ENCODE data around the gene ZNF256.

Gene ZNF256

DNA sequence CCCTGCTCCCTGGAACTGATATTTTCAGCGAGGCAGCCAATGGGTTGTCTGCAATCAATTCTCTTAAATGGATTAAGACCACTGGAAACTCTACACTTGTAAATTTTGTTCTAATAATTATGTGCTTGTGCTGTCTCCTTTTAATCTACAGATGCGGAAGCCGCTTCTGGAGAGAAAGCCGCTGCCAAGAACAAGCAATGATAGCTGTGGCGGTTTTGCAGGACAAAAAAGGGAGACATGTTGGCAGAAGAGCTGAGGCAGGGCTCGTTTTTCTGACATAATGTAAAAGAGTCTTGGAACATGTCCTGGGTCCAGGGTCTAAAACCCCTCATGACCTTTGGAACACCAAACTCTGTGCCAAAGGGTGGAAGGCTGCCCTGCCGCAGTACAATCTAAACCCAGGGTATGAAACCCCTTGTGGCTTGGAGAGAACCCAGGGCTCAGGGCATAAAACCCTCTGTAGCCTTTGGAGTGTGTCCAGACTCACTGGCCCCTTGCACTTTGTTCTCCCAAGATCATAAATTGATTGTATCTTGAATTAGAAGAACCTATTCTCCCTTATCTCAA lies 43.8 kb downstream of the ZNF256 start:
- Histone ChIP-seq H3K4me2 (ENCODE audit: insufficient read depth, low read length, poor library complexity, severe bottlenecking) (no peak overlapping the region), H3K4me3 (ENCODE audit: low read length in 2 of 2) (no peak overlapping the region), H3K27me3 (ENCODE audit: control insufficient read depth in 3 of 3, insufficient read depth in 3 of 3, low read depth in 1 of 3, low read length in 3 of 3) (no peaks in the 10 kb centered on the region), H3K9me3 (replicated peaks in 1 of 2; ENCODE audit: control insufficient read depth in 2 of 2, insufficient read depth in 1 of 2, low read depth in 1 of 2, low read length in 2 of 2) (peaks cover 0 to 19% of the 10 kb centered on the region in 2 donors), H3K36me3 (replicated peaks in 1 of 2; ENCODE audit: control insufficient read depth in 2 of 2, insufficient read depth in 2 of 2, low read length in 2 of 2) (peaks cover 11 to 47% of the 10 kb centered on the region in 2 donors), H3K9ac (ENCODE audit: low read depth, low read length, poor library complexity) (no peak overlapping the region), H3K4ac (ENCODE audit: low read length) (no peak overlapping the region), H4K8ac (ENCODE audit: low read depth, low read length) (no peak overlapping the region), H3K18ac (ENCODE audit: low read length) (no peak overlapping the region), H2BK5ac (ENCODE audit: low read length) (no peak overlapping the region), H3K23ac (ENCODE audit: low read depth, low read length, poor library complexity) (no peak overlapping the region), H2BK12ac (ENCODE audit: low read length) (no peak overlapping the region), H3K79me1 (ENCODE audit: low read depth, low read length) (no peaks in the 10 kb centered on the region), H3K14ac (ENCODE audit: low read length) (no peak overlapping the region), H2BK120ac (ENCODE audit: low read depth, low read length) (no peak overlapping the region), H4K91ac (ENCODE audit: low read depth, low read length, poor library complexity) (no peak overlapping the region), H3K4me1 (ENCODE audit: control insufficient read depth in 2 of 2, insufficient read depth in 1 of 2, low read depth in 1 of 2, low read length in 2 of 2) (no peaks in the 10 kb centered on the region), H2BK15ac (ENCODE audit: low read length) (no peak overlapping the region), H3K27ac (replicated peaks; ENCODE audit: low read length) (no peak overlapping the region), H2AK5ac (ENCODE audit: low read depth, low read length) (no peak overlapping the region), H2AFZ (ENCODE audit: low read length) (no peak overlapping the region)
- WGBS, 2 donors (ENCODE audit: extremely low coverage in 2 of 2, insufficient read length in 2 of 2, insufficient replicate concordance in 1 of 2) = no CpG with 5 or more reads among the region's 7 CpGs
- no peak for DNase-seq (ENCODE audit: low spot score)

DNA sequence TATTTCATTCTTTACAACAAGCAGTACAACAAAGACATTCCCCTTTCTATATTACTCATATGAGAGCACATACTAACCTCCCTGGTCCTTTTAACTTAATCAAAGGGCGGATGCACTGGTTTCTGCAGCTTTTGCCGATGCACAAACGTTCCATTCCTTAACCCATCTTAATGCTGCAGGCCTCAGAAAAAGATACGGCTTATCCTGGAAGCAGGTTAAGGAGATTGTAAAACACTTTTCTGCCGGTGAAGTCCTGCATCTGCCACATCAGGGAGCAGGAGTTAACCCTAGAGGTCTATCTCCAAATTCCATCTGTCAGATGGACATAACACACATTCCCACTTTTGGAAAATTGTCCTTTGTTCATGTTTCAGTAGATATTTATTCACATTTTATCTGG lies 47.2 kb downstream of the ZNF256 start:
- H3K27ac ChIP-seq (replicated peaks; ENCODE audit: low read length) = no peak overlapping the region
- no peak overlapping the region for H4K8ac ChIP-seq (ENCODE audit: low read depth, low read length)
- no peak overlapping the region for H2AK5ac ChIP-seq (ENCODE audit: low read depth, low read length)
- H2BK12ac ChIP-seq (ENCODE audit: low read length) = no peak overlapping the region
- H3K9ac ChIP-seq (ENCODE audit: low read depth, low read length, poor library complexity) = no peak overlapping the region
- no peak overlapping the region for H2BK15ac ChIP-seq (ENCODE audit: low read length)
- no peaks in the 10 kb centered on the region for H3K4me1 ChIP-seq (ENCODE audit: control insufficient read depth in 2 of 2, insufficient read depth in 1 of 2, low read depth in 1 of 2, low read length in 2 of 2)
- no peak overlapping the region for H2AFZ ChIP-seq (ENCODE audit: low read length)
- no peak overlapping the region for H3K14ac ChIP-seq (ENCODE audit: low read length)
- no peak overlapping the region for H3K4me3 ChIP-seq (ENCODE audit: low read length in 2 of 2)
- peaks cover 0 to 8% of the 10 kb centered on the region in 2 donors for H3K9me3 ChIP-seq (replicated peaks in 1 of 2; ENCODE audit: control insufficient read depth in 2 of 2, insufficient read depth in 1 of 2, low read depth in 1 of 2, low read length in 2 of 2)
- DNase-seq (ENCODE audit: low spot score) = no peak
- H4K91ac ChIP-seq (ENCODE audit: low read depth, low read length, poor library complexity) = no peak overlapping the region
- H3K79me1 ChIP-seq (ENCODE audit: low read depth, low read length) = no peaks in the 10 kb centered on the region
- H3K36me3 ChIP-seq (replicated peaks in 1 of 2; ENCODE audit: control insufficient read depth in 2 of 2, insufficient read depth in 2 of 2, low read length in 2 of 2) = peaks cover 4 to 20% of the 10 kb centered on the region in 2 donors
- H3K4me2 ChIP-seq (ENCODE audit: insufficient read depth, low read length, poor library complexity, severe bottlenecking) = no peak overlapping the region
- no peak overlapping the region for H3K4ac ChIP-seq (ENCODE audit: low read length)
- no peak overlapping the region for H3K18ac ChIP-seq (ENCODE audit: low read length)
- H2BK5ac ChIP-seq (ENCODE audit: low read length) = no peak overlapping the region
- H2BK120ac ChIP-seq (ENCODE audit: low read depth, low read length) = no peak overlapping the region
- H3K27me3 ChIP-seq (ENCODE audit: control insufficient read depth in 3 of 3, insufficient read depth in 3 of 3, low read depth in 1 of 3, low read length in 3 of 3) = no peaks in the 10 kb centered on the region
- no peak overlapping the region for H3K23ac ChIP-seq (ENCODE audit: low read depth, low read length, poor library complexity)
- WGBS, 2 donors (ENCODE audit: extremely low coverage in 2 of 2, insufficient read length in 2 of 2, insufficient replicate concordance in 1 of 2) = no CpG with 5 or more reads among the region's 5 CpGs

All from neuronal stem cell (in vitro differentiated cells).